GM23338 (cell line): ENCODE results near the gene ADM2. TPM values are rescaled to one million over a fixed set of nuclear protein-coding genes. Genes with fewer than 3 reads are reported as not detected.

ENCODE experiments used
- ATAC-seq: fragments of 200-7000 bp; cut with Tn5 transposase; 3 replicates; pipeline ENCODE4 v1.9.1; 2020
- DNase-seq: peaks from one replicate; pipeline ENCODE4 v3.0.0-alpha.2; 2015; ENCODE audit warnings: low spot score
- H2AFZ ChIP-seq: fragments of 200-600 bp; sonication (generic); 2 replicates; pipeline ENCODE4 v1.8.0; 2016; ENCODE audit warnings: antibody characterized with exemption, mild to moderate bottlenecking, moderate library complexity
- H3F3A ChIP-seq: fragments of 200-600 bp; sonication (generic); replicated peaks from 2 replicates; pipeline ENCODE4 v1.8.0; 2017; ENCODE audit warnings: antibody characterized with exemption, mixed run types, low read depth
- H3K27ac ChIP-seq: fragments of 200-600 bp; sonication (generic); 2 replicates; pipeline ENCODE4 v1.6.1; 2016; ENCODE audit warnings: low read depth
- H3K27me3 ChIP-seq: fragments of 200-600 bp; sonication (generic); 2 replicates; pipeline ENCODE4 v1.8.0; 2016; ENCODE audit warnings: mild to moderate bottlenecking, mixed run types, moderate library complexity; ENCODE audit not compliant: insufficient read depth
- H3K36me3 ChIP-seq: fragments of 200-600 bp; sonication (generic); 2 replicates; pipeline ENCODE4 v1.8.0; 2016; ENCODE audit warnings: mild to moderate bottlenecking; ENCODE audit not compliant: insufficient read depth
- H3K4me1 ChIP-seq: fragments of 200-600 bp; sonication (generic); 2 replicates; pipeline ENCODE4 v1.8.0; 2016; ENCODE audit warnings: mild to moderate bottlenecking, moderate library complexity; ENCODE audit not compliant: insufficient read depth
- H3K4me2 ChIP-seq: fragments of 200-600 bp; sonication (generic); 2 replicates; pipeline ENCODE4 v1.7.1; 2017; ENCODE audit warnings: mixed run types
- H3K4me3 ChIP-seq: fragments of 200-600 bp; sonication (generic); 2 replicates; pipeline ENCODE4 v1.6.1; 2016; ENCODE audit warnings: mixed run types
- H3K79me2 ChIP-seq: fragments of 200-600 bp; sonication (generic); replicated peaks from 2 replicates; pipeline ENCODE4 v1.8.0; 2017; ENCODE audit warnings: mild to moderate bottlenecking; ENCODE audit not compliant: insufficient read depth
- H3K9me2 ChIP-seq: fragments of 200-600 bp; sonication (generic); 2 replicates; pipeline ENCODE4 v1.8.0; 2017; ENCODE audit not compliant: insufficient read depth
- H4K20me1 ChIP-seq: fragments of 200-600 bp; sonication (generic); replicated peaks from 2 replicates; pipeline ENCODE4 v1.8.0; 2017; ENCODE audit warnings: mild to moderate bottlenecking; ENCODE audit not compliant: insufficient read depth
- H3K27ac Mint-ChIP-seq: 2 replicates; pipeline ENCODE4 v1.8.0; 2020; ENCODE audit warnings: inconsistent platforms, mild to moderate bottlenecking, moderate library complexity, mixed read lengths
- H3K27me3 Mint-ChIP-seq: 3 replicates; pipeline ENCODE4 v1.8.0; 2022; ENCODE audit warnings: low read depth, mild to moderate bottlenecking, moderate library complexity, mixed read lengths, inconsistent platforms; ENCODE audit not compliant: insufficient read depth, poor library complexity
- H3K36me3 Mint-ChIP-seq: 3 replicates; pipeline ENCODE4 v1.8.0; 2021; ENCODE audit warnings: low read depth, mild to moderate bottlenecking, inconsistent platforms, moderate library complexity, mixed read lengths
- H3K4me1 Mint-ChIP-seq: 3 replicates; pipeline ENCODE4 v1.8.0; 2020; ENCODE audit warnings: mild to moderate bottlenecking, inconsistent platforms, mixed read lengths
- H3K4me3 Mint-ChIP-seq: 3 replicates; pipeline ENCODE4 v1.8.0; 2021; ENCODE audit warnings: moderate library complexity, mild to moderate bottlenecking, inconsistent platforms, mixed read lengths
- H3K9me3 Mint-ChIP-seq: 3 replicates; pipeline ENCODE4 v1.8.0; 2020; ENCODE audit warnings: moderate library complexity, mild to moderate bottlenecking, inconsistent platforms, mixed read lengths
- EZH2 ChIP-seq: fragments of 200-600 bp; sonication (generic); IDR thresholded peaks from one replicate; pipeline ENCODE4 v1.8.0; 2017; ENCODE audit warnings: antibody characterized with exemption, mild to moderate bottlenecking, low read depth; ENCODE audit not compliant: unreplicated experiment
- EZH2phosphoT487 ChIP-seq: fragments of 200-600 bp; sonication (generic); IDR thresholded peaks from one replicate; pipeline ENCODE4 v1.8.1; 2018; ENCODE audit warnings: antibody characterized with exemption; ENCODE audit not compliant: unreplicated experiment
- JUNB ChIP-seq: IDR thresholded peaks from one replicate; pipeline ENCODE4 v1.6.1; 2016; ENCODE audit warnings: antibody characterized with exemption; ENCODE audit not compliant: unreplicated experiment
- NANOG ChIP-seq: IDR thresholded peaks from 2 replicates; pipeline ENCODE4 v1.6.1; 2016; ENCODE audit warnings: antibody characterized with exemption, borderline replicate concordance
- STAT1 ChIP-seq: IDR thresholded peaks from one replicate; pipeline ENCODE4 v1.6.1; 2016; ENCODE audit warnings: antibody characterized with exemption; ENCODE audit not compliant: unreplicated experiment
- ZNF331 ChIP-seq: fragments of 250-450 bp; sonication (Bioruptor Pico); IDR thresholded peaks from 2 replicates; pipeline ENCODE4 v1.5.0; 2020; ENCODE audit warnings: low read depth, mild to moderate bottlenecking, moderate library complexity
- polyA plus RNA-seq: library from polyadenylated mRNA; unstranded; fragments of >200 nt; fragmentation: Nextera tagmentation; extraction: Ambion mirVana; gene quantifications from 2 replicates; pipeline ENCODE4 v1.2.1, GENCODE V29; 2016
- total RNA-seq: library from RNA; depleted of rRNA; stranded (reverse); fragments of >200 nt; shearing (Covaris generic); gene quantifications from 2 replicates; pipeline ENCODE4 v1.2.3, GENCODE V29; 2014
- TF ChIP-seq, protein P1 (sequence below), 2 experiments: fragments of 200-600 bp in 1 of 2; sonication (generic) in 1 of 2; conservative IDR thresholded peaks; 2 replicates each; pipeline versions ENCODE4 v1.5.1 to v1.6.1; 2016 to 2017; ENCODE audit warnings: antibody characterized with exemption in 2 of 2, low read depth in 2 of 2, mild to moderate bottlenecking in 2 of 2, moderate library complexity in 1 of 2

The ADM2 gene
- total and polyA plus RNA-seq, 2 experiments from 2014 or later = 3.3 to 7.1 TPM

DNA sequence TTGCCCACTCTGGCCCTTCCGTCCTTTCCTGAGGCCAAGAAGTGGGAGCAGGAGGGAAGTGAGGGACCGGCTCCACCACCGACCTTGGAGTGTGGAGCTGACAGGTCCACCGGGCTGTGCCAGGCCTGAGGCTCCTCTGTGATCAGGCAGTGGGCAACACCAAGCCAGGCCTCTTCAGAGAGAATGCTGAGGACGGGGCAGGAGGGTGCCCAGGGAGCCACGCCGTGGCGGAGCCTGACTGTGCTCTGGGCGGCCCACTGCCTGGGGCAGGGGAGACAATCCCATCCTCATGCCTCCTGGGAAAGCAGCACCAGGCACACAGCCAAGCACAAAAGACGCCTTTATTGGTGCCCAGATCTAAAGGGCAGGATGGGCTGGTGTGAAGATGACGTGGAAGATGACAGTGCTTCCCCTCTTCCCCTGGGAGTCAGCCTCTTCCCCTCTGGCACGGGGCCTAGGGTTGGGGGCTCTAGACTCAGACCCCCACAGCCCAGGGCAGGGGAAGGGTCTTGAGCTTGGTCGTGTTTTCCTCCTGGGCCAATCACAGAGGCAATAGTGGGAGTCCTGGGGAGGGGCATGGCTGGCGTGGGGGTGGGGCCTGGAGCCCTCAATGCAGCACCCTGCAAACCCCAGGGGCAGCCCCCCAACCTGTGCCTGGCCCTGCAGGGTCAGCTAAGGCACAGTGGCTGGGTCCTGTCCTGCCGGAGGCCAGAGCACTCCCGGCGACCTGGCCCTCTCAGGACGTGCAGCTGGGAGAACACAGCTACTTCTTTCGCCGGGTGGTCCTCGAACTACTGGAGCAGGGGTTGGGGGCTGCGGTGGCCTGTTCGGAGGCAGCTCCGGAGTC is 21.5 kb downstream of the ADM2 start (continued):
- TF ChIP-seq EZH2phosphoT487 = no peak
- TF ChIP-seq STAT1 = no peak
- no peak for TF ChIP-seq JUNB
- no peak for TF ChIP-seq NANOG
- TF ChIP-seq, protein P1, sequence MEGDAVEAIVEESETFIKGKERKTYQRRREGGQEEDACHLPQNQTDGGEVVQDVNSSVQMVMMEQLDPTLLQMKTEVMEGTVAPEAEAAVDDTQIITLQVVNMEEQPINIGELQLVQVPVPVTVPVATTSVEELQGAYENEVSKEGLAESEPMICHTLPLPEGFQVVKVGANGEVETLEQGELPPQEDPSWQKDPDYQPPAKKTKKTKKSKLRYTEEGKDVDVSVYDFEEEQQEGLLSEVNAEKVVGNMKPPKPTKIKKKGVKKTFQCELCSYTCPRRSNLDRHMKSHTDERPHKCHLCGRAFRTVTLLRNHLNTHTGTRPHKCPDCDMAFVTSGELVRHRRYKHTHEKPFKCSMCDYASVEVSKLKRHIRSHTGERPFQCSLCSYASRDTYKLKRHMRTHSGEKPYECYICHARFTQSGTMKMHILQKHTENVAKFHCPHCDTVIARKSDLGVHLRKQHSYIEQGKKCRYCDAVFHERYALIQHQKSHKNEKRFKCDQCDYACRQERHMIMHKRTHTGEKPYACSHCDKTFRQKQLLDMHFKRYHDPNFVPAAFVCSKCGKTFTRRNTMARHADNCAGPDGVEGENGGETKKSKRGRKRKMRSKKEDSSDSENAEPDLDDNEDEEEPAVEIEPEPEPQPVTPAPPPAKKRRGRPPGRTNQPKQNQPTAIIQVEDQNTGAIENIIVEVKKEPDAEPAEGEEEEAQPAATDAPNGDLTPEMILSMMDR (conservative IDR thresholded peaks at IDR 0.05; ENCODE audit: low read depth in 2 of 2) = no peak

DNA sequence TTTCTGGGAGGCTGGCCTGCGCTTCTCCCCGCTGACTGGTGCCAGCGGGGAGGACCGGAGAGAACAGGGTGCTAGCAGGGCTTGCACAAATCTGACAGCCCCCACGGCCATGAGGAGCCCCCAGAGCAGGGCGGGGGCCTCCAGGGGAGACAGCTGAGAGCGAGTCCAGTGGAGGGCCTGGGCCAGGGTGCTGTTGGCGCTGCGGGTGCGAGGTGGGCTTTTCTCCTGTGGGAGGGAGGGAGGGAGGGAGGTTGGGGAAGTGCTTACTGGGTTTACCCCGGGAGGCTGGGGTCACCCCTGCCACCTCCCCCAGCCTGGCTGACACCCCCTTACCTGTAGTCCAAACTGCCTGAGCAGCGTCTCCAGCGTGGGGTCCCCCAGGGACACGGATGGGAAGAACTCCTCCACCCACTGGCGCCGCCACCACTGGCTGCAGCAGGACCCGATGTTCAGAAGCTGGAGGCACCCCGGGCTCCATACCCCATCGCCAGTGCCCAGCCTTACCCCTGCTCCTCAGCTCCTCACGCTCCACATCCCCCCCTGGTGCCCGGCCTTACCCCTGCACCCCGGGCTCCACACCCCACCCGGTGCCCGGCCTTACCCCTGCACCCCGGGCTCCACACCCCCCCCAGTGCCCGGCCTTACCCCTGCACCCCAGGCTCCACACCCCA is 22.3 kb downstream of the ADM2 start:
- Histone ChIP-seq H2AFZ (no peak overlapping the region), H3K4me1 (peaks cover 1% of the 10 kb centered on the region), H3K4me2 (no peak overlapping the region), H3K27me3 (no peaks in the 10 kb centered on the region), H3K4me3 (no peak overlapping the region), H3K27ac (no peak overlapping the region), H3K36me3 (no peaks in the 10 kb centered on the region), H4K20me1 (peaks cover 2% of the 10 kb centered on the region), H3K9me2 (no peaks in the 10 kb centered on the region), H3K79me2 (peaks cover 2% of the 10 kb centered on the region), H3F3A (0 out of 2 replicates have a peak, but pooled peaks cover 1% of the 10 kb centered on the region)
- DNase-seq (peak; percentile 47), ATAC-seq (peak; percentile 9)
- TF ChIP-seq EZH2 (no peak), ZNF331 (CRISPR knock-in tag) (no peak), NANOG (no peak), EZH2phosphoT487 (no peak)
- TF ChIP-seq, protein P1 (conservative IDR thresholded peaks at IDR 0.05; ENCODE audit: low read depth in 2 of 2) = peak in 1 of 2 experiments; percentile 42; a peak in 2 of 4 replicates
- Mint-ChIP-seq H3K36me3 (no peaks in the 10 kb centered on the region; the same call in 2 of the 3 replicates), H3K27ac (no peak overlapping the region), H3K9me3 (no peaks in the 10 kb centered on the region), H3K4me1 (peaks cover 2% of the 10 kb centered on the region), H3K4me3 (no peak overlapping the region), H3K27me3 (peaks cover 13% of the 10 kb centered on the region)
